HepG2 (cell line): ENCODE results near the gene OSGIN1. TPM values are rescaled to one million over a fixed set of nuclear protein-coding genes. Genes with fewer than 3 reads are reported as not detected.

Experiments
- AKAP8 ChIP-seq: sonication (generic); formaldehyde crosslinking; IDR thresholded peaks from 2 replicates; pipeline ENCODE4 v1.5.1; 2020; ENCODE audit warnings: mild to moderate bottlenecking, missing genetic modification reagents
- DNMT3B ChIP-seq: conservative IDR thresholded peaks from 2 replicates; pipeline ENCODE4 v1.6.1; 2016; ENCODE audit warnings: missing biosample characterization, control low read depth
- FOXO4 ChIP-seq: sonication (generic); formaldehyde crosslinking; conservative IDR thresholded peaks from 2 replicates; pipeline ENCODE4 v1.8.1; 2023; ENCODE audit warnings: missing genetic modification reagents
- GMEB1 ChIP-seq: sonication (generic); formaldehyde crosslinking; IDR thresholded peaks from 2 replicates; pipeline ENCODE4 v1.5.1; 2020; ENCODE audit warnings: missing genetic modification reagents, mild to moderate bottlenecking, borderline replicate concordance
- HINFP ChIP-seq: sonication (generic); formaldehyde crosslinking; IDR thresholded peaks from 2 replicates; pipeline ENCODE4 v1.4.0; 2020; ENCODE audit warnings: low read depth, mild to moderate bottlenecking, missing genetic modification reagents
- HOXA5 ChIP-seq: sonication (generic); formaldehyde crosslinking; IDR thresholded peaks from 2 replicates; pipeline ENCODE4 v1.4.0; 2020; ENCODE audit warnings: missing genetic modification reagents
- MIXL1 ChIP-seq: IDR thresholded peaks from 2 replicates; pipeline ENCODE4 v1.6.1; 2016
- NR2F1 ChIP-seq, 2 experiments: fragments of 450-650 bp in 1 of 2; formaldehyde crosslinking in 1 of 2; IDR thresholded peaks; 2 replicates each; pipeline versions ENCODE4 v1.5.0 to v1.6.1; 2016 to 2020; ENCODE audit warnings: mild to moderate bottlenecking in 1 of 2, missing compliant biosample characterization in 1 of 2, missing genetic modification reagents in 1 of 2, moderate library complexity in 1 of 2
- PLSCR1 ChIP-seq: sonication (generic); formaldehyde crosslinking; IDR thresholded peaks from 2 replicates; pipeline ENCODE4 v1.5.0; 2020; ENCODE audit warnings: missing genetic modification reagents, mild to moderate bottlenecking, borderline replicate concordance
- RERE ChIP-seq: IDR thresholded peaks from 2 replicates; pipeline ENCODE4 v1.6.1; 2016; ENCODE audit warnings: low read depth, missing genetic modification reagents, missing compliant biosample characterization
- RFXAP ChIP-seq: sonication (generic); formaldehyde crosslinking; IDR thresholded peaks from 2 replicates; pipeline ENCODE4 v1.4.0; 2020; ENCODE audit warnings: missing genetic modification reagents, borderline replicate concordance
- THAP8 ChIP-seq: sonication (generic); formaldehyde crosslinking; IDR thresholded peaks from 2 replicates; pipeline ENCODE4 v1.5.1; 2020; ENCODE audit warnings: missing genetic modification reagents, mild to moderate bottlenecking, borderline replicate concordance
- ZFP37 ChIP-seq: sonication (generic); formaldehyde crosslinking; IDR thresholded peaks from 2 replicates; pipeline ENCODE4 v1.4.0; 2020; ENCODE audit warnings: missing genetic modification reagents, borderline replicate concordance
- ZNF510 ChIP-seq: sonication (generic); formaldehyde crosslinking; IDR thresholded peaks from 2 replicates; pipeline ENCODE4 v1.4.0; 2020; ENCODE audit warnings: low read depth, mild to moderate bottlenecking, missing genetic modification reagents
- ZNF839 ChIP-seq: sonication (generic); formaldehyde crosslinking; IDR thresholded peaks from 2 replicates; pipeline ENCODE4 v1.4.0; 2020; ENCODE audit warnings: missing genetic modification reagents, mild to moderate bottlenecking, borderline replicate concordance
- polyA plus RNA-seq, 8 experiments: library from polyadenylated mRNA; depleted of rRNA in 3 of 8; stranded (reverse) in 7 of 8; unstranded in 1 of 8; fragments of >200 nt; fragmentation: Illumina TruSeq in 4 of 8; extraction: Trizol in 4 of 8; gene quantifications; 2 replicates each; pipeline versions ENCODE4 v1.2.1 to v1.2.3, GENCODE V29; 2011 to 2016; ENCODE audit warnings: low read depth in 4 of 8, missing spikeins in 1 of 8, mixed read lengths in 1 of 8; ENCODE audit not compliant: insufficient read depth in 1 of 8
- total RNA-seq, 5 experiments: library from RNA; depleted of rRNA; stranded (reverse); fragments of >200 nt; fragmentation: Illumina TruSeq; extraction: Trizol; gene quantifications; 2 replicates each; pipeline ENCODE4 v1.2.3, GENCODE V29; 2016; ENCODE audit warnings: low read depth in 1 of 5

The OSGIN1 gene
- total and polyA plus RNA-seq, 2 of the 13 experiments (the other 11 are each of a cell fraction or from before 2014, with no cell fraction given) = 20.5 to 27.1 TPM

- TF ChIP-seq HOXA5 (CRISPR knock-in tag) = peak; percentile 76; the same call in 1 of the 2 replicates
- TF ChIP-seq DNMT3B (CRISPR knock-in tag) = peak; percentile 40; the same call in 1 of the 2 replicates
- TF ChIP-seq AKAP8 (CRISPR knock-in tag) = peak; percentile 67; the same call in 1 of the 2 replicates
- TF ChIP-seq RFXAP (CRISPR knock-in tag) = 0 out of 2 replicates have a peak, but pooled peaks have one; percentile 80
- TF ChIP-seq FOXO4 (CRISPR knock-in tag) = 0 out of 2 replicates have a peak, but pooled peaks have one; percentile 88
- TF ChIP-seq ZNF839 (CRISPR knock-in tag) = 0 out of 2 replicates have a peak, but pooled peaks have one; percentile 27
- no peak; the same call in 1 of the 2 replicates for TF ChIP-seq PLSCR1 (CRISPR knock-in tag)
- peak; percentile 42; the same call in 1 of the 2 replicates for TF ChIP-seq GMEB1 (CRISPR knock-in tag)
- no peak for TF ChIP-seq RERE (CRISPR knock-in tag)
- TF ChIP-seq ZNF510 (CRISPR knock-in tag) = no peak
- no peak for TF ChIP-seq HINFP
- peak; percentile 5; the same call in 1 of the 2 replicates for TF ChIP-seq MIXL1 (CRISPR knock-in tag)
- no peak for TF ChIP-seq THAP8 (CRISPR knock-in tag)
- peak; percentile 89; the same call in 1 of the 2 replicates for TF ChIP-seq ZFP37 (CRISPR knock-in tag)
- TF ChIP-seq NR2F1 (CRISPR knock-in tag; IDR thresholded peaks at IDR 0.05) = peak; percentile 4 to 31; a peak in 1 of 4 replicates
These were observed at the start of gene OSGIN1 (continued) for GRCh38 chr16:83952940-83953795.
